ENCODE data around the gene FRK. TPM values are rescaled to one million over a fixed set of nuclear protein-coding genes. Genes with fewer than 3 reads are reported as not detected.

Gene FRK
- total and polyA plus RNA-seq, 2 experiments from 2014 or later: 2.7 to 16.9 TPM

DNA sequence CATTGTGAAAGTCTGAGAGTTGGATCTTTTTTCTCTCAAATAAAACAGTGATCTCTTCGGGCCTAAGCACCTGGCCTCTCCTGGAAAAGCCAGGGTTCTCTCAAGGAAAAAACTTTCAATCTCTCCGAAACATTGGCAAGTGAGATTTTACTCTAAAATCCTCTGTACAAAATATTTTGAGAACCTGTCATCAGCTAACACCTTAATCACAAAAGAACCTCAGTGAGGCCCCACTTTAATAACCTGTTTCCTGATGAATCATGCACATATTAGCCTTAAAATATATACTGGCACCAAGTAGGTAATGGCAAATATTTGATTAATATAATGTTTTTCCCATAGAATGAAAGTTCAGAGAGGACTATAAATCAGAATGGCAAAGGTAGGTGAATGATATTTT lies 177.9 kb downstream of the FRK start:
- 94% methylated on average over 2 of the region's 2 CpGs for WGBS (ENCODE audit: low lambda C conversion rate, missing lambda C conversion rate)

DNA sequence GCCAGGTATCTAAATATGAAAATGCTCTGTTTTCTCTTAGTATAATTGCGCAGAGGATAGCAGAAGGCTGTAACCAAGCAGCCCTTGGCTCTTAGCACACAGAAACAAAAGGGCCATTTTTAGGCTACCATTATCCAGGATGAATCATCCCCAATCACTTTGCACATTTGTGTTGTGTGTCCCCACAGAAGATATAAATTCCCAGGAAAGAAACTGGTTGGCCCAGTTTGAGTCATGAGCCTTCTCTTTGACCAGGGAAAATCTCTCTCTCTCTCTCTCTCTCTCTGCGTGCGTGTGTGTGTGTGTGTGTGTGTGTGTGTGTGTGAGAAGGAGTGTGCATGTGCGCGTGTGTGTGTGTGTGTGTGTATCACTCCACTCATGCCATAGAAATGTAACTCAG lies 178.5 kb downstream of the FRK start:
- Histone ChIP-seq H4K20me1 (ENCODE audit: insufficient read depth, poor library complexity, severe bottlenecking) (no peaks in the 10 kb centered on the region), H3K27ac (no peak overlapping the region), H3K4me1 (ENCODE audit: insufficient read depth) (no peaks in the 10 kb centered on the region), H3K79me2 (no peaks in the 10 kb centered on the region), H3K9me2 (replicated peaks; ENCODE audit: insufficient read depth) (no peaks in the 10 kb centered on the region), H2AFZ (no peak overlapping the region), H3K9me3 (ENCODE audit: low read depth) (no peaks in the 10 kb centered on the region), H3K4me2 (no peak overlapping the region), H3K27me3 (no peaks in the 10 kb centered on the region), H3K36me3 (replicated peaks; ENCODE audit: insufficient read depth, low read depth) (no peaks in the 10 kb centered on the region), H3K4me3 (no peak overlapping the region)
- DNase-seq (ENCODE audit: low spot score): peak; percentile 8
- 80% methylated on average over 5 of the region's 5 CpGs for WGBS (ENCODE audit: low lambda C conversion rate, missing lambda C conversion rate)
- TF ChIP-seq EZH2phosphoT487 (IDR thresholded peaks at IDR 0.05; ENCODE audit: low read depth, severe bottlenecking, unreplicated experiment) (no peak), EZH2 (IDR thresholded peaks at IDR 0.05; ENCODE audit: borderline replicate concordance) (no peak)

More for the DNA sequence above, 177.9 kb downstream of the FRK start:
- Histone ChIP-seq H3K79me2 (no peaks in the 10 kb centered on the region), H3K4me2 (no peak overlapping the region), H2AFZ (no peak overlapping the region), H3K4me3 (no peak overlapping the region), H3K4me1 (ENCODE audit: insufficient read depth) (no peaks in the 10 kb centered on the region), H3K36me3 (replicated peaks; ENCODE audit: insufficient read depth, low read depth) (no peaks in the 10 kb centered on the region), H4K20me1 (ENCODE audit: insufficient read depth, poor library complexity, severe bottlenecking) (no peaks in the 10 kb centered on the region), H3K27ac (no peak overlapping the region), H3K27me3 (no peaks in the 10 kb centered on the region), H3K9me3 (ENCODE audit: low read depth) (no peaks in the 10 kb centered on the region), H3K9me2 (replicated peaks; ENCODE audit: insufficient read depth) (no peaks in the 10 kb centered on the region)
- no peak for DNase-seq (ENCODE audit: low spot score)
- TF ChIP-seq, protein P1, sequence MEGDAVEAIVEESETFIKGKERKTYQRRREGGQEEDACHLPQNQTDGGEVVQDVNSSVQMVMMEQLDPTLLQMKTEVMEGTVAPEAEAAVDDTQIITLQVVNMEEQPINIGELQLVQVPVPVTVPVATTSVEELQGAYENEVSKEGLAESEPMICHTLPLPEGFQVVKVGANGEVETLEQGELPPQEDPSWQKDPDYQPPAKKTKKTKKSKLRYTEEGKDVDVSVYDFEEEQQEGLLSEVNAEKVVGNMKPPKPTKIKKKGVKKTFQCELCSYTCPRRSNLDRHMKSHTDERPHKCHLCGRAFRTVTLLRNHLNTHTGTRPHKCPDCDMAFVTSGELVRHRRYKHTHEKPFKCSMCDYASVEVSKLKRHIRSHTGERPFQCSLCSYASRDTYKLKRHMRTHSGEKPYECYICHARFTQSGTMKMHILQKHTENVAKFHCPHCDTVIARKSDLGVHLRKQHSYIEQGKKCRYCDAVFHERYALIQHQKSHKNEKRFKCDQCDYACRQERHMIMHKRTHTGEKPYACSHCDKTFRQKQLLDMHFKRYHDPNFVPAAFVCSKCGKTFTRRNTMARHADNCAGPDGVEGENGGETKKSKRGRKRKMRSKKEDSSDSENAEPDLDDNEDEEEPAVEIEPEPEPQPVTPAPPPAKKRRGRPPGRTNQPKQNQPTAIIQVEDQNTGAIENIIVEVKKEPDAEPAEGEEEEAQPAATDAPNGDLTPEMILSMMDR (IDR thresholded peaks at IDR 0.05; ENCODE audit: poor library complexity): no peak
- TF ChIP-seq EZH2 (IDR thresholded peaks at IDR 0.05; ENCODE audit: borderline replicate concordance) (no peak), EZH2phosphoT487 (IDR thresholded peaks at IDR 0.05; ENCODE audit: low read depth, severe bottlenecking, unreplicated experiment) (no peak)

Other genes starting within 250 kb of the FRK start
- gene NT5DC1, start 40.0 kb upstream of the FRK start, total RNA-seq: 10.3 and 11.4 TPM in 2 replicates
- 27.8 and 39.2 TPM in 2 replicates for gene NT5DC1, start 40.0 kb upstream of the FRK start, polyA plus RNA-seq
- gene COL10A1, start 65.2 kb upstream of the FRK start, total RNA-seq: 0.04 and 0.07 TPM in 2 replicates
- gene COL10A1, start 65.2 kb upstream of the FRK start, polyA plus RNA-seq: 0.05 TPM in 1 of 2 replicates, not detected in the other
- 24.3 and 25.3 TPM in 2 replicates for gene TSPYL4, start 193.2 kb upstream of the FRK start, total RNA-seq
- gene TSPYL4, start 193.2 kb upstream of the FRK start, polyA plus RNA-seq: 11.9 and 13.0 TPM in 2 replicates
- 76.7 and 85.0 TPM in 2 replicates for gene TSPYL1, start 219.0 kb upstream of the FRK start, total RNA-seq
- 24.2 and 32.1 TPM in 2 replicates for gene TSPYL1, start 219.0 kb upstream of the FRK start, polyA plus RNA-seq